ENCODE results near the gene DPYSL3.

DNA sequence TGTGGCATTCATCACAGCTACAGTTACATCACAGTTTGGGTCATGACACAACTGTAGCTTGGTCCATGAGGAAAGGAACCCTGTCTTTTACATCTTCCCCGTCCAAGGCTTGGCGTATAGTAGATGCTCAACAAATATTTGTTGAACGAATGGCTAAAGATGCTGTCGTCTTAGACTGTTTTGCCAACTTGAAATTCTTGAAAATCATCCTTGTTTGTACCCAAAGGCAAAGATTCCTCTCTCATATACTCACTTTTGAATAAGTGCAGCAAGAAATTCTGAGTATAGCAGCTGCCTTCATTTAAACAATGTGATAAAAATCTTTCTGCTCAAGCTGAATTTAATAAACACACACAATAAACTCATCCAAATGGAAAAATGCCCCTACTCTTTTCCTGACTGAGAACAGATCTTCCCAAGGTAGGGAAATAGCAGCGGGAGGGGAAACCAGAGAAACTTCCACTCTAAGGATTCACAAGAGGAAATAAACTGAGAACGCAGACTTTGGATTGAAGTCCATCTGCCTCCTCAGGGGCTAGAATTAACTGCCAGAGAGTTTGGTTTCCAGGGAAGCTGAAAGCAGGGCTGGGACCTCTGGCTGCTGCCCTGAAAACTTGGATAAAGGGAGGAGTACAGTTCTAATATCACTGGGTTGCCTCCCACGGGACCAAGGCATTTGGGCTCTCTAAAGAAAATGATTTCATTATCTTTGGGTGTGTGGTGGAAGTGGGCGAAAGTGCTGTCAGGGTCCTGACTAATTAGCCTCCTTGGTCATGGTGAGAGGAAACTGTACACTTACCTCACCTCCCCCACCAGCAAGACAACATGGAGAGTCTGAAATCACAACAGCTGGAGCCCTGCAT lies 99.1 kb downstream of the DPYSL3 start:
- TF ChIP-seq POLR2A (IDR thresholded peaks at IDR 0.05): no peak
- TF ChIP-seq, protein P1, sequence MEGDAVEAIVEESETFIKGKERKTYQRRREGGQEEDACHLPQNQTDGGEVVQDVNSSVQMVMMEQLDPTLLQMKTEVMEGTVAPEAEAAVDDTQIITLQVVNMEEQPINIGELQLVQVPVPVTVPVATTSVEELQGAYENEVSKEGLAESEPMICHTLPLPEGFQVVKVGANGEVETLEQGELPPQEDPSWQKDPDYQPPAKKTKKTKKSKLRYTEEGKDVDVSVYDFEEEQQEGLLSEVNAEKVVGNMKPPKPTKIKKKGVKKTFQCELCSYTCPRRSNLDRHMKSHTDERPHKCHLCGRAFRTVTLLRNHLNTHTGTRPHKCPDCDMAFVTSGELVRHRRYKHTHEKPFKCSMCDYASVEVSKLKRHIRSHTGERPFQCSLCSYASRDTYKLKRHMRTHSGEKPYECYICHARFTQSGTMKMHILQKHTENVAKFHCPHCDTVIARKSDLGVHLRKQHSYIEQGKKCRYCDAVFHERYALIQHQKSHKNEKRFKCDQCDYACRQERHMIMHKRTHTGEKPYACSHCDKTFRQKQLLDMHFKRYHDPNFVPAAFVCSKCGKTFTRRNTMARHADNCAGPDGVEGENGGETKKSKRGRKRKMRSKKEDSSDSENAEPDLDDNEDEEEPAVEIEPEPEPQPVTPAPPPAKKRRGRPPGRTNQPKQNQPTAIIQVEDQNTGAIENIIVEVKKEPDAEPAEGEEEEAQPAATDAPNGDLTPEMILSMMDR (IDR thresholded peaks at IDR 0.05): no peak

Measured in Peyer's patch (tissue), 4 donors.